AG09319 (cell line): ENCODE measurements around the gene MED26.

Experiments
- DNase-seq: peaks from one replicate; pipeline ENCODE4 v3.0.0-alpha.2; 2010; ENCODE audit warnings: low read depth; ENCODE audit errors: extremely low read depth
- CTCF ChIP-seq: IDR thresholded peaks from 2 replicates; pipeline ENCODE4 v1.5.1; 2011; ENCODE audit warnings: low read depth, mild to moderate bottlenecking, inconsistent platforms, low read length, moderate library complexity

MED26 gene

GRCh38 chr19:16604615-16605014 lies 23.4 kb downstream of the MED26 start:
- TF ChIP-seq CTCF, result no peak
- no peak for DNase-seq

GRCh38 chr19:16603090-16603489 lies 24.9 kb downstream of the MED26 start:
- TF ChIP-seq CTCF, result no peak
- no peak for DNase-seq

- DNase-seq, result no peak
- TF ChIP-seq CTCF, result no peak
These were observed 26.5 kb downstream of the MED26 start for GRCh38 chr19:16601378-16602052.

- TF ChIP-seq CTCF, result no peak
- no peak for DNase-seq
These were observed 27.2 kb downstream of the MED26 start for GRCh38 chr19:16600824-16601223.

- no peak for DNase-seq
These were observed 28.2 kb downstream of the MED26 start for GRCh38 chr19:16599655-16600346.

GRCh38 chr19:16598848-16599247 lies 29.2 kb downstream of the MED26 start:
- TF ChIP-seq CTCF, result no peak
- DNase-seq, result no peak

More at GRCh38 chr19:16599655-16600346, 28.2 kb downstream of the MED26 start:
- no peak for TF ChIP-seq CTCF

GRCh38 chr19:16596399-16596798 lies 31.6 kb downstream of the MED26 start:
- DNase-seq, result no peak
- TF ChIP-seq CTCF, result no peak
